Spleen (tissue), 7 donors: ENCODE results near the gene THAP7.

Experiments used
- POLR2AphosphoS5 ChIP-seq, 3 donors: sonication (generic); formaldehyde crosslinking; IDR thresholded peaks; one replicate each; pipeline ENCODE4 v1.5.1; 2017; ENCODE audit warnings: antibody characterized with exemption in 3 of 3
- TF ChIP-seq, protein P1 (sequence below), 11 experiments: fragments of 200-600 bp in 7 of 11; fragments of 450-650 bp in 4 of 11; sonication (generic) in 4 of 11; IDR thresholded peaks in 8 of 11; conservative IDR thresholded peaks in 3 of 11; 1 replicate in 7 of 11; 2 replicates in 4 of 11; pipeline versions ENCODE4 v1.4.0 to v1.8.0; 2016 to 2021; ENCODE audit warnings: antibody characterized with exemption in 11 of 11, inconsistent platforms in 4 of 11, mild to moderate bottlenecking in 1 of 11
- donor health status: DM: no; HTN: no; CAD: no; lungs with moderate emphysema.
- donor health status: DM: no; HTN: no; CAD: no.
- donor health status: DM: no; HTN: no; CAD: no.

DNA sequence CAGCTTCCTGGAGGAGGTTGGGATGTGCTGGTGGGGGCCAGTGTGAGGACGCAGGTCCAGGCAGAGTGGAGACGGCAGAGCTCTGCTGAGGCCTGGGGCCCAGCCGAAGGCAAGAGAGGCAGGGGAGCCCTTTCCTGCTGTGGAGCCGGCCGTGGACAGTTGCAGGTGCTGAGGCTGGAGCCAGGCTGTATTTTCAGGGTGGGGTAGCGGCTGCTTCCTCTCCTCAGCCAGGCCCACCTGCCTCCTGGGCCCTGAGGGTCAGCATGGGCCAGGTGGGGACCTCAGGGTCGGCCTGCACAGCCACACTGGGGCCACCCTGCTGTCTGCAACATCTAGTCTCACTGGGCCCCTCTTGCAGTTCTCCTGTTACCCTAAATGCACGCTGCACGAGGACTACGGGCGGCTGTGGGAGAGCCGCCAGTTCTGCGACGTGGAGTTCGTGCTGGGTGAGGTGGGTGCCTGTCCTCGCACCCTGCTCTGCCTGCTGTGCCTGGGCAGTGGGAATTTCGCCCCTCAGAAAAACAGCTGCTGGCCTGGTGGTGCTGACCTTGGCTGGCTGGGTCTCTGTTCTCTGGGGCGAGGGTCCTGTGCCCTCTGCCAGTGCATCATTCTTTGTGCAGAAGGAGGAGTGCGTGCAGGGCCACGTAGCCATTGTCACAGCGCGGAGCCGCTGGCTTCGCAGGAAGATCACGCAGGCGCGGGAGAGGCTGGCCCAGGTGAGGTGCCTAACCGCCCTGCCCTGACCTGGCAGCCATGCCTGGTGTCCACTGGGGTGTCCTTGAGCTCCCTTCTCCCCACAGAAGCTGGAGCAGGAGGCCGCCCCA, 8.4 kb downstream of the THAP7 start:
- TF ChIP-seq, protein P1, sequence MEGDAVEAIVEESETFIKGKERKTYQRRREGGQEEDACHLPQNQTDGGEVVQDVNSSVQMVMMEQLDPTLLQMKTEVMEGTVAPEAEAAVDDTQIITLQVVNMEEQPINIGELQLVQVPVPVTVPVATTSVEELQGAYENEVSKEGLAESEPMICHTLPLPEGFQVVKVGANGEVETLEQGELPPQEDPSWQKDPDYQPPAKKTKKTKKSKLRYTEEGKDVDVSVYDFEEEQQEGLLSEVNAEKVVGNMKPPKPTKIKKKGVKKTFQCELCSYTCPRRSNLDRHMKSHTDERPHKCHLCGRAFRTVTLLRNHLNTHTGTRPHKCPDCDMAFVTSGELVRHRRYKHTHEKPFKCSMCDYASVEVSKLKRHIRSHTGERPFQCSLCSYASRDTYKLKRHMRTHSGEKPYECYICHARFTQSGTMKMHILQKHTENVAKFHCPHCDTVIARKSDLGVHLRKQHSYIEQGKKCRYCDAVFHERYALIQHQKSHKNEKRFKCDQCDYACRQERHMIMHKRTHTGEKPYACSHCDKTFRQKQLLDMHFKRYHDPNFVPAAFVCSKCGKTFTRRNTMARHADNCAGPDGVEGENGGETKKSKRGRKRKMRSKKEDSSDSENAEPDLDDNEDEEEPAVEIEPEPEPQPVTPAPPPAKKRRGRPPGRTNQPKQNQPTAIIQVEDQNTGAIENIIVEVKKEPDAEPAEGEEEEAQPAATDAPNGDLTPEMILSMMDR (IDR thresholded peaks at IDR 0.05 in 8 of 11, conservative IDR thresholded peaks at IDR 0.05 in 3 of 11) = no peak
- TF ChIP-seq POLR2AphosphoS5 (IDR thresholded peaks at IDR 0.05) = no peak
